Kidney tubule cell (primary cell): ENCODE results near the gene NRXN3.

Experiments
- DNase-seq: peaks from one replicate; pipeline ENCODE4 v3.0.0-alpha.2; 2018; ENCODE audit warnings: low spot score

The NRXN3 gene

DNA sequence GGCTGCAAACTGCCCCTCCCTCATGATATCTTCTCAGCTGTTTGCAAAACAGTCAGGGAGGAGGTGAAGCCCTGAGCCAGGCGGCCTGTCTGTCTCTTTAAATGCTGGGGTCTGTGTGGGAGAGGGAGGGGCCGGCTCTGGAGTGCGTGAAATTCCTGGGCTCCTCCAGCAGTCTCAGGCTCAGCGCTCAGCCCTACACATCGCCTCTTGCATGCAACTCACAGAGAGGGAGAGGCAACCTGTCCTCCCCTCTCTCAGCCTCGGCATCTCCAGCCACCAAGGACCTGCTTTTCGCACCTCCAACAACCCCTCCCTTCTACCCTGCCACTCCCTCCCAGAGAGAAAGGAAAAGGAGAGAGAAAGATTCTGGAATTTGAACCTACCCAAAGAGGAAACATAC, at the start of gene NRXN3:
NRXN3 (plus strand) TSS at position 171 of the 400 bp plus-strand sequence. CDS start 72,721 bp downstream, outside the sequence.
- peak; percentile 17 for DNase-seq

- DNase-seq = no peak
Measured at GRCh38 chr14:78122436-78122835, 47.7 kb upstream of the NRXN3 start.

GRCh38 chr14:78123650-78124253, 46.4 kb upstream of the NRXN3 start:
- no peak for DNase-seq

DNA sequence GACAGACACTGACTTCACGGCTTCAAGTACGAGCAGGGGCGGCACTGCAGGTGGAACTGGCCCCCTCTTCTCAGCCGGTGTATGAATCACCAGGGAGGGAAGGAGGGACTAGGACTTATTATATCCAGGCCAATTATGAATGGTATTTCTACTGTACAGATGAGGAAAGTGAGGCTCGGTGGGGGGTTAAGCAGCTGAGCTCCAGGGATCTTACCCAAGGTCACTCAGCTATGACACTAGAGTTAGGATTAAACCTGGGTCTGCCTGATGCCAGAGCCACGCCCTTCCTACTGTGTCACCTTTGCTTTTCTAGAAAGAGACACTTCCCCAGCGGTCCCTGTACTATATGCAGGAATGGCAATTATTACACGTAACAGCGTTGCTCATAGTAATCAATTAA, 42.2 kb upstream of the NRXN3 start:
- DNase-seq = peak; percentile 47

GRCh38 chr14:78129375-78129774, 40.8 kb upstream of the NRXN3 start:
- DNase-seq = no peak

GRCh38 chr14:78130356-78130755, 39.8 kb upstream of the NRXN3 start:
- peak; percentile 92 for DNase-seq

GRCh38 chr14:78131201-78131600, 39.0 kb upstream of the NRXN3 start:
- DNase-seq = no peak

DNA sequence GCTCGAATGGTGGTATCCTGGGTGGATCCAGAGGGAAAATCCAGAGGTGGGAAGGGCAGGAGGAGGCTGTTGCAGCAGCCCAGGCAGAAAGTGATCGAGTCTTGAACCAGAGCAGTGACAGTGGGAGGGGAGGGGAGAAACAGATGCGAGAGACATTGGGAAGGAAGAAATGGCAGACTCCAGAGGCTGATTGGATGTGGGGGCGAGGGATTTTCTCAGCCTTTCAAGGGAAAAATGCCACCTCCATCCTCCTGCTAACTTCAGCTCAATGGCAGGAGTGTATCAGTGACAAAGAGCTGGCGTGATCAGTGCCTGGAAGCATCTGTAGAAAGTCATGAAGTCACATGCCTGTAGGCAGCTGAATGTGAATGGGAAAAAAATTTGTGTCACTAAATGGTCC, 38.6 kb upstream of the NRXN3 start:
- no peak for DNase-seq

DNA sequence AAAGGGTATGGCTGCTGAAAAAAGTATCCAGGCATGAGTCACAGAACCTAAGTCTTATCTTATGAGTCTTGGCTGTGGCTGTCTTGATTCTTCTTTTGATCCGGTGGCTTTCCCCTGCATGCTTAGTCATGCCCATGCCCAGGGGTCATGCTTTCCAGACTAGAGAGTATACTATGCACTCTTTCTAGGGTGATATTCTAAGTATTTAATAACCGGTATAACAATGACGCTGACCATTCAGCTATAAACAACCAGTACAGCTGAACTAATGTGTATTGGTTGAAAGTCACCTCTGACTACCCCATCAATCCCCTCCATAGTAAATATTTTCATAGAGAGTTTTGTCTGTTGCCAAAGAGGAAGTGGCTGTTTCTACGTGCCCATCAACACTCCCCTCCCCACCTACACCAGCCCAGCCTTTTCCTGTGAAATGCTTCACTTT, 34.7 kb upstream of the NRXN3 start:
- DNase-seq = peak; percentile 90

GRCh38 chr14:78136695-78137094, 33.5 kb upstream of the NRXN3 start:
- DNase-seq = no peak

DNA sequence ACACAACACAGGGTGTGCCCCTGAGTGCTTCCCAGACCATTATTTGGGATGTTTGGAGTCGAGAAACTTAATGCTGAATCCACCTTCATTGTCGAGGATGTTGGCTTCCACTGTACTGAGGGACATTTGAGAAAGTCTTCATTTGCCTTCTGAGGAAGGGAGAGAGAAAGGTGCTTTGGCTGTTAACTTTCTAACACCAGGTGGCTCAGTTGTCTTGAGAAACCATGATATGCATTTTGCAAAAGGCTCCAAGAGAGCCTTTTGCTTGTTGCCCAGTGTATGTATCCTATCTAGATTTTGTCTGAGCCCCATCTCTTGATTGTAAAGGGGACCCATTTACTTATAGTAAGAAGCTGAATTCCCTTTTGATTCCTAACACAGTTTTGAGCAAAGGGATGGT, 28.6 kb upstream of the NRXN3 start:
- DNase-seq = no peak

DNA sequence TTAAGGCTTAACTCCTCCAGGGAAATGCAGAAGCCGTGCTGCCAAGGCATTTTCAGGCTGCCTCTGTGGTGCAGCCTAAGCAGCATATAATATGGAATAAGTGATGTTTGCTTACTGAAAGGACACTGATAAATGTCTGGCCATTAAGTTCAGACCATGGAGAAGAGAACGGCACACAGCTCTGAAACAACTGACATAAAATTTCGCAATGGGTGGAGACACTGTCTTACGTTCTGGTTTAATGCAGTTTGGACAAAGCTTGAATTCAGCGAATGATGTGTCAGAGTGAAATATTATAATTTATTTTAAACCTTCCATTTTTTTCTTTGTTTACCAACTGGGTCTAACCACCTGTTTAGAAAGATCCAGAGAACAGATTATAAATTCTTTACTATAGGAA, 27.2 kb upstream of the NRXN3 start:
- no peak for DNase-seq

GRCh38 chr14:78143489-78144145, 26.6 kb upstream of the NRXN3 start:
- peak; percentile 78 for DNase-seq

GRCh38 chr14:78152201-78153063, 17.7 kb upstream of the NRXN3 start:
- DNase-seq = no peak

DNA sequence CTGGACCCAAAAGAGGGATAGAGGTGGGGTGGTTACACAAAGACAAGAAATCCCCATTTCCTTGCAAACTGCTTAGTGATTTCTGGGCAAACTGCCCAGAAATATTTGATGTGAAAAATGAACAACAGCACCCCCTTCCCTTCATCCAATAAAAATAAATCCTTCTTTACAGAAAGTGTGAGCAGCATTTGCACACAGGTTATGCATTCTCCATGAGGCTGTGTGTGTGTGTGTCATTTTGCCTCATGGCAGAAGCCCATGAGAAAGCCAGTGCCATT, 17.2 kb upstream of the NRXN3 start:
- no peak for DNase-seq

DNA sequence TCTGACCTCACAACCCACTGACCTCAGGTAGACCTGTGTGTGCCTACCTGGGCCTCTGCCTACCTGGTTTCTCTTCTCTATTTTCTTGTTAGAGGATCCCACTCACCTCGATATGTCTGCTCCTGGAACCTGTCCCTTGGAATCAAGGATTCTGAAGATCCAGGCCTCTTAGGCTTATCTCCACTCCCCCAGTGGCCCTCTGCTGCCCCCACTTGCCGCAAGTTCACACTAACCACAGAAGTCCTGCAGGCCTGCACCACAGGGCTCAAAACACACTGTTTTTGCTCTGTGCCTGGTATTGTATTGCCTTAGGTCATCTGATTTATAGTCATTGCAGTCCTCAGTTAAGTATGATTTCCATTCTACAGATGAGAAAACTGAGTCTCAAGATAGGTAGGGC, 15.3 kb upstream of the NRXN3 start:
- DNase-seq = no peak

DNA sequence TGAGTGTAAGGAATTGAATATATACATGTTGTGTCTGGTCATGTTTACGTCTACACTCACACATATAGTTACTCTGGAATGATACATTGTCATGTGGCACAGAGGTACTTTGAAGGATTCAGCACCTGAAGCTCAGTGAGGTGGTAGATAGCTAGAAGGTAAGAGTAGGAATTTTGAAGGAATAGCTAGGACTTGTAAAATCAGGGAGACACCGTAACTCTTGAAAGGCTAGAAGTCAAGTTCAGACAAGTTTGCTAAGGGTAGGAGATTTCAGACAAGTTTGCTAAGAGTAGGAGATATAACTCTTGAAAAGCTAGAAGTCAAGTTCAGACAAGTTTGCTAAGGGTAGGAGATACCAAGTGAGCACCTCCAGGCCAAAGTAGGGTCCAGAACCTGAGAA, 14.0 kb upstream of the NRXN3 start:
- DNase-seq = no peak

DNA sequence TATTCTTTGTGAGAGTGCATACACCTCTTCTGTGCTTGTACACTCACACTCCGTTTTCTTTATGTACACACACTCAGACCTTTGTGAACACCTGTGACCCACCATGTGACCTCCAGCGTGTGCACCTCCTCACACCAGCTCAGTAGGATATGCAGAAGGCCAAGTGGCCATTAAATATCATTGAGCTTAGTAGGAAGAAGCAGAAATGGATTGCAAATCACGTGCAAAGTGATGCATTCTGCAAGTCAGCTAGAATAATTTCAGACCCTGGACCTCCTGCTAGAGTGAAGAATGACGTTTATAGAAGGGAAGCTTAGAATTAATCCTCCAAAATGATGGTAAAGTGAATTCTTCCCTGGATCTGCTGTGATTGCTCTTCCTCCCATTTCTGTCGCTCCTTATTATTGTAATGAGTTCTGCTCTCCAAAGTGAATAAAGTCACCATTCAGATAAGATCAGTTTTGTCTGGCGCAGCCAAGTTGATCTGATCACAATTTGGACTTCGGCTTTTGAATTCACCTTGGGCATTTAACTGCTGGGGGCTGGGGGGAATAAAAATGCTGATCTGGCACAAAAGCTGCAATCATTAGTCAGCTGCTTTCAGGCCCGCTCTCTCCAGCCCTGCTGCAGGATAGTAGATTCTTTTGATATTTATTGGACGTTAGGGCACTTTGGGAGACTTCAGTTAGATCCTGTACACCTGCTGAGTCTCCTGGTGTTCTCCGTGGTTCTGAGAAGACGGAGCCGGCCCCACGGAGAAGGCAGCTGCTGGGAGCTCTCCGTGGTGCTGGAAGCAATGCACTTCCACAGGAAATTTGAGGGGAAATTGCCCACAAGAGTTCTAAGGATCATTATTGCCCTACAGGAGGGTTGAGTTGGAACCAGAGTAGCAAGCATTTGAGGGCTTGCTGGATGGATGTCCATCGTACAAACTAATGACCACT, 12.4 kb upstream of the NRXN3 start:
- DNase-seq = peak; percentile 47

DNA sequence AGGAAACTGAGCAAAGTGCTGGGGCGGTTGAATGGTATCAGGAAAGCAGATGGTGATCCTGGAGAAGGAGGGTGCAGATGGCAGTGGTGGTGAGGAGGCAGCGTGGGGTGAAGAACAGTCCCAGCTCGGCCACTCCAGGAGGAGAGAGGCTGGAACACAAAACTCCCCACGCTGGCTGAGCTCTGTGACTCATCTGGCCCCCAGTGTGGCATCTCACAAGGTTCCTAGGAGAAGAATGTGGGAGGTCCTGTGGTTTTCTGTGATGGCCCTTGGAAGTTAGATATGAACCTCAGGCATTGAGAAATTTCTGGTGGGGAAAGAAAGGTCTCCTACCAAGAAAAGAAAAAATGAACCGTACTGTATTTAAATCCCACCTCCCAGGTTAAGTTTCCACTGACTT, 8.0 kb upstream of the NRXN3 start:
- DNase-seq = peak; percentile 62

DNA sequence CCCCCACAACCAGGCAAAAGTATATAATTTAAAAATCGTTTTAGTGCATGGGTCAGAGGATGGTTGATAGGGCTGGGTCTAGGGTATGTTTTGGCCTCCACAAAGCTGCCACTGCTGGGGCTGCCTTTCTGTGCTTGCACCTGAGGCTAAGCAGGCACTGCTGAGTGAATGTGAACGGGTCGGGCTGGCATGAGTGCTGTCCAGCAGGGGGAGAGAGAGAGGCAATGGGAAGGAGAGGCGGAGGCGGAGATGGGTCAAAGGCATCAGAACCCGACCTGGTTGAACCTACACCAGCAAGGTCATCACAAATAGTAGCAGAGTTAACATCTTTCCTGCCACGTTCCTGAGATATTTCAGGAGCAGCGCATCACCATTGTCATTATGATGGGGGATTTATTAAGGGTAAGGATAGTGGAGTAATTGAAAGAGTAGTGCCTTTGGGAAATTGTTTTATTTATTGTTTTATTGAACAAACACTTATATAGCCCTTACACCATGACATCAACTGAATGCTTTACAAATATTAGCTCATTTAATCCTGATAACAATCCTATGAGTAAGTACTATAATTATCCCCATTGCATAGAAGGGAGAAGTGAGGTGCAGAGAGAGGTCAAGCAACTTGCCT, 5.8 kb upstream of the NRXN3 start:
- DNase-seq = peak; percentile 48

GRCh38 chr14:78172428-78172827, 2.3 kb downstream of the NRXN3 start:
- DNase-seq = no peak
